HepG2 (cell line): ENCODE measurements around the gene KRTAP7-1. TPM values are rescaled to one million over a fixed set of nuclear protein-coding genes. Genes with fewer than 3 reads are reported as not detected.

Source experiments
- ATAC-seq: fragments of 200-7000 bp; cut with Tn5 transposase; 3 replicates; pipeline ENCODE4 v1.9.1; 2020; ENCODE audit warnings: mild to moderate bottlenecking, moderate library complexity
- BruUV-seq: library from RNA; stranded (reverse); fragments of 400-500 nt; replicated peaks from 2 replicates; lab custom pipeline; 2021; lab: Mats Ljungman, UMichigan
- CTCF ChIA-PET: fragments of 300-600 bp; formaldehyde crosslinking; extraction: SDS; loops from one replicate; lab custom pipeline; 2021; ENCODE audit warnings: low total read pairs, inconsistent platforms, low intra/inter-chr PET ratio; lab: Yijun Ruan, JAX
- POLR2A ChIA-PET: fragments of 350-600 bp; sonication (Branson Sonifier 250); formaldehyde crosslinking; loops from one replicate; lab custom pipeline; 2020; ENCODE audit warnings: antibody characterized with exemption, inconsistent platforms; lab: Yijun Ruan, JAX
- DNase-seq: peaks from one replicate; pipeline ENCODE4 v3.0.0-alpha.2; 2015; ENCODE audit warnings: low spot score
- FAIRE-seq: peaks from 3 replicates; lab custom pipeline; 2011; peaks lifted over from hg19 to GRCh38; lab: Jason Lieb, UNC
- H2AFZ ChIP-seq: one replicate; pipeline ENCODE4 v1.6.1; 2011; ENCODE audit warnings: low read length, inconsistent platforms
- H3K27ac ChIP-seq: fragments of 300-600 bp; 3 replicates; pipeline ENCODE4 v1.8.0; 2011; ENCODE audit warnings: mixed run types, mild to moderate bottlenecking, mixed read lengths, low read length, inconsistent platforms; ENCODE audit not compliant: insufficient read depth; ENCODE audit errors: extremely low read length
- H3K27me3 ChIP-seq, 2 experiments: fragments of 200-600 bp in 1 of 2; 2 replicates in 1 of 2; 3 replicates in 1 of 2; pipeline versions ENCODE4 v1.6.0 to v1.8.0; 2011; ENCODE audit warnings: low read length in 2 of 2, mild to moderate bottlenecking in 2 of 2, moderate library complexity in 2 of 2, inconsistent platforms in 1 of 2; ENCODE audit not compliant: insufficient read depth in 2 of 2, control insufficient read depth in 1 of 2
- H3K36me3 ChIP-seq, 2 experiments: fragments of 200-600 bp in 1 of 2; replicated peaks in 1 of 2; 2 replicates in 1 of 2; 3 replicates in 1 of 2; pipeline versions ENCODE4 v1.5.1 to v1.8.0; 2011; ENCODE audit warnings: low read length in 2 of 2, inconsistent platforms in 1 of 2; ENCODE audit not compliant: insufficient read depth in 2 of 2, control insufficient read depth in 1 of 2
- H3K4me1 ChIP-seq: 2 replicates; pipeline ENCODE4 v1.5.1; 2012; ENCODE audit warnings: low read length, inconsistent platforms; ENCODE audit not compliant: insufficient read depth
- H3K4me2 ChIP-seq: 2 replicates; pipeline ENCODE4 v1.6.0; 2011; ENCODE audit warnings: low read depth, low read length, inconsistent platforms
- H3K4me3 ChIP-seq, 3 experiments: fragments of 200-600 bp in 1 of 3; sonication (generic), shearing (Covaris generic) in 1 of 3; replicated peaks in 1 of 3; 2 replicates each; pipeline ENCODE4 v1.5.1; 2011 to 2016; ENCODE audit warnings: low read length in 3 of 3, inconsistent platforms in 2 of 3, low read depth in 2 of 3, mild to moderate bottlenecking in 2 of 3, control low read depth in 1 of 3, mixed read lengths in 1 of 3; ENCODE audit not compliant: insufficient read depth in 1 of 3
- H3K79me2 ChIP-seq: one replicate; pipeline ENCODE4 v1.6.1; 2011; ENCODE audit warnings: low read length, inconsistent platforms; ENCODE audit not compliant: insufficient read depth
- H3K9ac ChIP-seq: 2 replicates; pipeline ENCODE4 v1.6.0; 2011; ENCODE audit warnings: mild to moderate bottlenecking, low read depth, low read length, inconsistent platforms; ENCODE audit not compliant: insufficient read depth
- H3K9me3 ChIP-seq: 2 replicates; pipeline ENCODE4 v1.5.1; 2012; ENCODE audit warnings: mild to moderate bottlenecking, low read length
- H4K20me1 ChIP-seq: 2 replicates; pipeline ENCODE4 v1.6.0; 2011; ENCODE audit warnings: inconsistent platforms, mild to moderate bottlenecking, low read length, moderate library complexity; ENCODE audit not compliant: insufficient read depth
- AHDC1 ChIP-seq: sonication (generic); formaldehyde crosslinking; IDR thresholded peaks from 2 replicates; pipeline ENCODE4 v1.5.1; 2020; ENCODE audit warnings: mild to moderate bottlenecking, missing genetic modification reagents, borderline replicate concordance
- ARID3A ChIP-seq: IDR thresholded peaks from 2 replicates; pipeline ENCODE4 v1.6.1; 2012; ENCODE audit warnings: low read depth, low read length, improper control_type of control experiment
- GATAD1 ChIP-seq: IDR thresholded peaks from 2 replicates; pipeline ENCODE4 v1.6.1; 2016; ENCODE audit warnings: missing genetic modification reagents, missing compliant biosample characterization
- HNF4A ChIP-seq: sonication (generic); formaldehyde crosslinking; IDR thresholded peaks from 2 replicates; pipeline ENCODE4 v1.4.0; 2020; ENCODE audit warnings: missing genetic modification reagents
- PAXIP1 ChIP-seq: sonication (generic); formaldehyde crosslinking; conservative IDR thresholded peaks from 2 replicates; pipeline ENCODE4 v1.4.0; 2020; ENCODE audit warnings: mild to moderate bottlenecking, missing genetic modification reagents, moderate library complexity
- SOX13 ChIP-seq, 3 experiments: fragments of 450-650 bp in 1 of 3; sonication (generic) in 1 of 3; formaldehyde crosslinking in 1 of 3; IDR thresholded peaks in 2 of 3; conservative IDR thresholded peaks in 1 of 3; 2 replicates each; pipeline versions ENCODE4 v1.5.0 to v1.6.1; 2016 to 2020; ENCODE audit warnings: antibody characterized with exemption in 1 of 3, mild to moderate bottlenecking in 1 of 3, missing compliant biosample characterization in 1 of 3, missing genetic modification reagents in 1 of 3, moderate library complexity in 1 of 3
- ZFP82 ChIP-seq: sonication (generic); formaldehyde crosslinking; IDR thresholded peaks from 2 replicates; pipeline ENCODE4 v1.5.1; 2020; ENCODE audit warnings: mild to moderate bottlenecking, missing genetic modification reagents, borderline replicate concordance
- WGBS: methylation state at CpG from one replicate; pipeline ENCODE4 v1.1.6; 2017; ENCODE audit warnings: low lambda C conversion rate; 5-methylcytosine and 5-hydroxymethylcytosine counted together
- in situ Hi-C: cut with HindIII; loops from 2 replicates; pipeline ENCODE4 v1.10.0; 2017; ENCODE audit warnings: low pct_unique_long_range_greater_than_20kb; ENCODE audit not compliant: extremely low pct_ligation_motif_present
- intact Hi-C: fragments of 100-400 bp; cut with micrococcal nuclease; formaldehyde crosslinking; loops from one replicate; pipeline ENCODE4 v1.10.0; 2022; ENCODE audit not compliant: unreplicated experiment
- polyA plus RNA-seq, 8 experiments: library from polyadenylated mRNA; depleted of rRNA in 3 of 8; stranded (reverse) in 7 of 8; unstranded in 1 of 8; fragments of >200 nt; fragmentation: Illumina TruSeq in 4 of 8; extraction: Trizol in 4 of 8; gene quantifications; 2 replicates each; pipeline versions ENCODE4 v1.2.1 to v1.2.3, GENCODE V29; 2011 to 2016; ENCODE audit warnings: low read depth in 4 of 8, missing spikeins in 1 of 8, mixed read lengths in 1 of 8; ENCODE audit not compliant: insufficient read depth in 1 of 8
- total RNA-seq, 5 experiments: library from RNA; depleted of rRNA; stranded (reverse); fragments of >200 nt; fragmentation: Illumina TruSeq; extraction: Trizol; gene quantifications; 2 replicates each; pipeline ENCODE4 v1.2.3, GENCODE V29; 2016; ENCODE audit warnings: low read depth in 1 of 5

Gene KRTAP7-1
- total and polyA plus RNA-seq, 2 of the 13 experiments (the other 11 are each of a cell fraction or from before 2014, with no cell fraction given): not detected

- CTCF ChIA-PET: no interaction called here
- POLR2A ChIA-PET: no interaction called here
- H3K27ac ChIP-seq: no peak overlapping the region
- BruUV-seq: no TSS peak
- no peaks in the 10 kb centered on the region for H3K27me3 ChIP-seq
- intact Hi-C loops: no loop called here
- H3K36me3 ChIP-seq: no peaks in the 10 kb centered on the region
- no peaks in the 10 kb centered on the region for H3K4me1 ChIP-seq
- H3K9me3 ChIP-seq: peaks cover 76% of the 10 kb centered on the region
- FAIRE-seq: no peak
- H4K20me1 ChIP-seq: no peaks in the 10 kb centered on the region
- in situ Hi-C loops: no loop called here
- H3K4me3 ChIP-seq: no peak overlapping the region
- ATAC-seq: peak; percentile 96
- H3K9ac ChIP-seq: no peak overlapping the region
- DNase-seq: no peak
- no peak overlapping the region for H2AFZ ChIP-seq
- 0% methylated on average over 2 of the region's 2 CpGs for WGBS
- H3K79me2 ChIP-seq: no peaks in the 10 kb centered on the region
- peak; percentile 82 for TF ChIP-seq PAXIP1 (CRISPR knock-in tag)
- TF ChIP-seq GATAD1 (CRISPR knock-in tag): no peak
- TF ChIP-seq ARID3A: peak; percentile 43; the same call in 1 of the 2 replicates
- TF ChIP-seq AHDC1 (CRISPR knock-in tag): peak; percentile 56; the same call in 1 of the 2 replicates
- peak; percentile 71 for TF ChIP-seq HNF4A (CRISPR knock-in tag)
- no peak for TF ChIP-seq SOX13 (IDR thresholded peaks at IDR 0.05)
- 0 out of 4 replicates have a peak, but pooled peaks of 1 of the 2 experiments have one; percentile 7 for TF ChIP-seq SOX13 (CRISPR knock-in tag; conservative IDR thresholded peaks at IDR 0.05 in 1 of 2, IDR thresholded peaks at IDR 0.05 in 1 of 2)
- no peak for TF ChIP-seq ZFP82 (CRISPR knock-in tag)
- no peak overlapping the region for H3K4me2 ChIP-seq
These were observed 35.8 kb downstream of the KRTAP7-1 start for GRCh38 chr21:30793581-30794314.
